NAMALWA (cell line): ENCODE results near the gene WDR62.

Source experiments
- DNase-seq: peaks from one replicate; pipeline ENCODE4 v3.0.0-alpha.2; 2015; ENCODE audit warnings: low spot score

Gene WDR62

GRCh38 chr19:36142046-36142445 lies 87.3 kb downstream of the WDR62 start:
- DNase-seq = no peak

- no peak for DNase-seq
Observed at GRCh38 chr19:36142496-36142895, 87.8 kb downstream of the WDR62 start.

- DNase-seq = no peak
Observed at GRCh38 chr19:36144624-36145023, 89.9 kb downstream of the WDR62 start.

GRCh38 chr19:36149673-36150406 lies 95.1 kb downstream of the WDR62 start:
- no peak for DNase-seq

DNA sequence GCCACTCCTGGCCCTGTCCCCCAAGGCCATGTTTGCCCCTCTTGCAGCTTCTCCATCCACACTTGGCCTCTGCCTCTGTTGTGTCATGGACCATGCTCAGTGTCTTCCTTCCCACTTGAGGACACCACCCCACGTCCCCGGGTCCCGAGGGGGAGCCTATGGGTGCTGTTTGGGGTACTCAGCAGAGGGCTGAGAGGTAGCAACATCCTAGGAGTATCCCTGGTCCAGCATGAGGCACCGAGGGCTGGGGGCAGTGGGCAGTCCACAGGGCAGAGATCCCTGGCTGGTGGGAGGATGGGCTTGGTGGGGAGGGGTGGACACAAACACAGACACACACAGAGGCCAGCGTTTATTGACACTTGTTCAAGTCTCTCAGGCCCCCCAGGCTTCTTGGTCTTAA lies 95.9 kb downstream of the WDR62 start:
- DNase-seq = no peak

DNA sequence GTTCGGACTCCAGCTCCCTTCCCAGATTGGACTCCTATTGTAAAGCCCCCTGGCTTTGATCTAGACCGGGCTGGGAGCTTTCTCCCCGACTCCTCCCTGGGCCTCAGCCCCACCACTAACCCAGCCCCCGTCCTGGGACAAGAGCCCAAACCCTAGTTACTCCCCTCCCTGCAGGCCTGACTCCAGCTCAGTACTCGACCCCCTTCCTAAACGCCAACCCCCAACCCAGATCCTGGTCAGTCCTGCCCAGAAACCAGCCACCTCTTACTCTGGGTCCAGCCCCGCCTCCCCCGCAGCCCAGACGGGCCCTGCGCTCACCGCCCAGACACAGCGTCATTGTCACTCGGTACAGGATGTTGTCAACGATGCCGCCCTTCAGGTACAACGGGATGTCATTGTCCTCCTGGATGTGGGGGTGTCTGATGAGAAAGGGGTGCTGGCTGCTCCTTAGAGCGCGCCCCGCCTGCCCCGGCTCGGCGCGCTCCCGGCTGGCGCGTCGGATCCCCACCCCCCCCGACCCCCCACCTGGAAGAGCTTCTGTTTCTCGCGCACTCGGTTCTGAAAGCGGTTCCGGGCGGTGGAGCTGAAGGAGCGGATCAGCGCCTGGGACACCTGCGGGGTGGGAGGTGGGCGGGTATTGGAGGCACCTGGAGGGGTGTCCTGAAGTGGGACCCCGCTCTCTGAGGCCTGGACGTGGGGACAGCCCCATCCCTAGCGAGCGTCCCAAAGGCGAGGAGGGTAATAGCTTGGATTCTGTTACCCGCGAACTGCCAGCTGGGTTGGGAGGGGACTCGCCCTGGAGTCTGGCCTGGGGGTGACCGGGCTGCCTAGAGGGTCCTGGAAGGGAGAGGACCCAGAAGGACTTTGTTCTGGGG lies 96.7 kb downstream of the WDR62 start:
- DNase-seq = no peak

GRCh38 chr19:36152019-36152351 lies 97.3 kb downstream of the WDR62 start:
- no peak for DNase-seq

- DNase-seq = no peak
Observed at GRCh38 chr19:36152352-36153091, 97.8 kb downstream of the WDR62 start, which contains the start of gene COX7A1. Gene COX7A1, minus strand, starts transcription at chr19:36152447. Its CDS starts 40 bp downstream, at chr19:36152407.

GRCh38 chr19:36153126-36153525 lies 98.4 kb downstream of the WDR62 start:
- DNase-seq = no peak
